GM21367 (cell line): ENCODE measurements around the gene DOK3.
"Not testable (repeated sequence)": the region's sequence is repeated elsewhere in the genome, so short reads cannot be mapped to it uniquely, and the experiment has no call there.

Experiments used
- ATAC-seq: cut with Tn5 transposase; IDR thresholded peaks from one replicate; pipeline ENCODE4 v1.9.1; 2021; ENCODE audit not compliant: unreplicated experiment

Gene DOK3

GRCh38 chr5:177536386-177536785 lies 26.8 kb upstream of the DOK3 start:
- ATAC-seq, result no peak

GRCh38 chr5:177535125-177535524 lies 25.5 kb upstream of the DOK3 start:
- ATAC-seq, result no peak

GRCh38 chr5:177534433-177534832 lies 24.8 kb upstream of the DOK3 start:
- ATAC-seq, result not testable (repeated sequence)

GRCh38 chr5:177531209-177531940 lies 21.7 kb upstream of the DOK3 start:
- no peak for ATAC-seq

GRCh38 chr5:177530638-177531037 lies 21.0 kb upstream of the DOK3 start:
- no peak for ATAC-seq

- ATAC-seq, result no peak
Observed at GRCh38 chr5:177529247-177530203, 19.9 kb upstream of the DOK3 start.

GRCh38 chr5:177528631-177529030 lies 19.0 kb upstream of the DOK3 start:
- ATAC-seq, result no peak

GRCh38 chr5:177527595-177527994 lies 18.0 kb upstream of the DOK3 start:
- no peak for ATAC-seq

- no peak for ATAC-seq
Observed at GRCh38 chr5:177526791-177527190, 17.2 kb upstream of the DOK3 start.

GRCh38 chr5:177526191-177526590 lies 16.6 kb upstream of the DOK3 start:
- ATAC-seq, result no peak

GRCh38 chr5:177524941-177525655 lies 15.5 kb upstream of the DOK3 start:
- no peak for ATAC-seq

- no peak for ATAC-seq
Observed at GRCh38 chr5:177524539-177524900, 14.9 kb upstream of the DOK3 start.

GRCh38 chr5:177523711-177524538 lies 14.3 kb upstream of the DOK3 start:
- ATAC-seq, result no peak

- ATAC-seq, result no peak
Observed at GRCh38 chr5:177520916-177521513, 11.4 kb upstream of the DOK3 start.

- ATAC-seq, result no peak
Observed at GRCh38 chr5:177520271-177520670, 10.6 kb upstream of the DOK3 start.

- no peak for ATAC-seq
Observed at GRCh38 chr5:177519463-177520235, 10.0 kb upstream of the DOK3 start.

- ATAC-seq, result peak; percentile 73
Observed at GRCh38 chr5:177516601-177517568, 7.3 kb upstream of the DOK3 start, which contains the start of gene DDX41. DDX41 (minus strand) TSS chr5:177516961; CDS start chr5:177516945, 16 bp downstream.

GRCh38 chr5:177515580-177515979 lies 6.0 kb upstream of the DOK3 start:
- ATAC-seq, result no peak
